Thyroid gland (tissue), 4 donors: ENCODE measurements around the gene TMEM107. TPM values are rescaled to one million over a fixed set of nuclear protein-coding genes. Genes with fewer than 3 reads are reported as not detected.

Experiments
- DNase-seq, 2 donors: peaks; one replicate each; pipeline ENCODE4 v3.0.0-alpha.2; 2019
- H3K27ac ChIP-seq, 3 donors: fragments of 200-600 bp; sonication (generic); 1 replicate in 2 of 3; 2 replicates in 1 of 3; pipeline ENCODE4 v1.5.1; 2016 to 2019; ENCODE audit warnings: mild to moderate bottlenecking in 1 of 3, moderate library complexity in 1 of 3
- H3K27me3 ChIP-seq: fragments of 200-600 bp; sonication (generic); one replicate; pipeline ENCODE4 v1.5.1; 2019
- H3K36me3 ChIP-seq, 2 donors: fragments of 200-600 bp; sonication (generic); one replicate each; pipeline ENCODE4 v1.5.1; 2016 to 2019
- H3K4me1 ChIP-seq, 2 donors: fragments of 200-600 bp; sonication (generic); one replicate each; pipeline ENCODE4 v1.5.1; 2017 to 2019
- H3K4me3 ChIP-seq, 3 donors: fragments of 200-600 bp; sonication (generic); replicated peaks in 1 of 3; 1 replicate in 2 of 3; 2 replicates in 1 of 3; pipeline ENCODE4 v1.5.1; 2016; ENCODE audit warnings: mild to moderate bottlenecking in 1 of 3
- H3K9me3 ChIP-seq: fragments of 200-600 bp; sonication (generic); one replicate; pipeline ENCODE4 v1.5.1; 2017
- CTCF ChIP-seq, 6 experiments: fragments of 200-600 bp in 3 of 6; fragments of 450-650 bp in 3 of 6; sonication (generic) in 3 of 6; IDR thresholded peaks; one replicate each; pipeline ENCODE4 v1.5.1; 2016 to 2019; ENCODE audit warnings: antibody characterized with exemption in 6 of 6, mild to moderate bottlenecking in 2 of 6, inconsistent platforms in 1 of 6, moderate library complexity in 1 of 6
- POLR2A ChIP-seq, 2 donors: fragments of 450-650 bp; IDR thresholded peaks; one replicate each; pipeline ENCODE4 v1.6.1; 2017; ENCODE audit warnings: antibody characterized with exemption in 2 of 2, mild to moderate bottlenecking in 2 of 2, moderate library complexity in 1 of 2
- WGBS, 2 donors: methylation state at CpG; one replicate each; pipeline ENCODE4 v1.1.5; 2017; 5-methylcytosine and 5-hydroxymethylcytosine counted together
- intact Hi-C: fragments of 100-400 bp; cut with DNase I; formaldehyde crosslinking; loops from one replicate; pipeline ENCODE4 v1.15.1; 2023
- total RNA-seq, 4 donors: library from RNA; depleted of rRNA; stranded (reverse); fragments of >200 nt; gene quantifications; one replicate each; pipeline ENCODE4 v1.2.3, GENCODE V29; 2016

Gene TMEM107
- total RNA-seq, 4 donors from 2014 or later = 19.7 to 34.7 (median 32.2) TPM

DNA sequence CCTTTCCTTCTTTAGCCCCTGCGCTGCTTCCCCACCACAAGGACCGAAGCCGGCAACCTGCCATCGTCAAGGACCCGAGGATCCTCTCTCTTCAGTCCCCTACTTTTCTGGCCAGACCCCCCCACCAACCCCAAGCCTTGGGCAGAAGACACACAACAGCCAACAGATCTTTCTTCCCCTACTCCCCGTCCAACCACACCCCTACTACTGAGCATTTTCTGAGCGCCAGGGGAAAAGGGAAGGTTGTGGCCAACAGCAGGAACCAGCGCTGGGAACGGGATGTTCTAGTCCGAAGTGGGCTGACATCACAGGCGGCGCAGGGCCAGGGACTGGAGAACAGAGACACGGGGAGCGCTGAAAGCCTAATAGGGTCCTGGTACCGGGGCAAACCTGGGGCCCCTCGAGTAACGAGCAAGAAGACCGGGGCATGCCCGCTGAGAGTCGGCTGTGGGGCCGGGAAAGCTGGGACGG lies 24.5 kb downstream of the TMEM107 start:
- Histone ChIP-seq H3K36me3 (peaks cover 41 to 46% of the 10 kb centered on the region in 2 donors), H3K27me3 (no peaks in the 10 kb centered on the region), H3K4me3 (peak overlapping the region; percentile 61 to 81 (median 63)), H3K4me1 (peaks cover 30 to 33% of the 10 kb centered on the region in 2 donors), H3K27ac (peak overlapping the region; percentile 93 to 100 (median 98)), H3K9me3 (no peaks in the 10 kb centered on the region)
- peak; percentile 95 for DNase-seq
- TF ChIP-seq CTCF (IDR thresholded peaks at IDR 0.05) = no peak
- TF ChIP-seq POLR2A (IDR thresholded peaks at IDR 0.05) = peak in 1 of 2 donors; percentile 36
- intact Hi-C loops = no loop called here
- 2 to 5% methylated on average over 22 of the region's 22 CpGs for WGBS, 2 donors

DNA sequence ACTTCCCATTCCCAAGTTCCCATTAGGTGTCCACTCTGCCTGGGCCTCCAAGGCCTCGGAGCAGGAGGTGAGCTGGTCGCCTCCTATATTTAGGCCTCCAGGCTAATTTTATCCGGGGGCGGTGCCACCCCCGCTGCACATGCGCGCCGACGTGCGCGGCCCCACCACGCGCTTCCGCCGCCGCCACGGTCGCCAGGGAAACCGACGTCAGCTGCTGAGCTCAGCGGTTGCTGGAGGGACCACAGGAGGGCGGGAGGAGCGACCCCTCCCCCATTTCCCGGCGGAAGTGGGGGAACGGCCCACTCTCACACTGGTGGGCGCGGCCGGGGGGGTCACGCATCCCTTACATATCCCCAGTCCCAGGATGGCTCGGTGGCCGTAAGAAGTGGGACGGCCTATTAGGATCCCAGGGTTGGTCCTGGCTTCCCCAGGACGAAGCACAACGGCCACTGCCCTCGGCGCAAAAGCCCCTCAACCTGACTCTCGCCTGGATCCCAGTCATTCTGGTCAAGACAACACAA lies 25.0 kb downstream of the TMEM107 start:
- intact Hi-C loops = no loop called here
- peak; percentile 73 to 79 for DNase-seq
- H3K9me3 ChIP-seq = no peaks in the 10 kb centered on the region
- H3K27ac ChIP-seq = peak overlapping the region; percentile 93 to 100 (median 98)
- WGBS, 2 donors = 10 to 34% methylated on average over 13 to 21 of the region's 38 CpGs
- peaks cover 46 to 51% of the 10 kb centered on the region in 2 donors for H3K36me3 ChIP-seq
- TF ChIP-seq POLR2A (IDR thresholded peaks at IDR 0.05) (no peak), CTCF (IDR thresholded peaks at IDR 0.05) (peak in 1 of 6 experiments; percentile 2)
- peak overlapping the region; percentile 61 to 81 (median 63) for H3K4me3 ChIP-seq
- peaks cover 30 to 33% of the 10 kb centered on the region in 2 donors for H3K4me1 ChIP-seq
- H3K27me3 ChIP-seq = no peaks in the 10 kb centered on the region

GRCh38 chr17:8150194-8151119 lies 25.7 kb downstream of the TMEM107 start:
- no peak for TF ChIP-seq CTCF (IDR thresholded peaks at IDR 0.05)
- no peak for TF ChIP-seq POLR2A (IDR thresholded peaks at IDR 0.05)
- Histone ChIP-seq H3K9me3 (no peaks in the 10 kb centered on the region), H3K4me1 (peaks cover 30 to 33% of the 10 kb centered on the region in 2 donors), H3K36me3 (peaks cover 54 to 58% of the 10 kb centered on the region in 2 donors), H3K27me3 (no peaks in the 10 kb centered on the region), H3K27ac (peak overlapping the region; percentile 93 to 100 (median 98)), H3K4me3 (peak overlapping the region in 1 of 3 donors; percentile 81)
- WGBS, 2 donors = 75 to 82% methylated on average over 11 to 15 of the region's 18 CpGs
- intact Hi-C loops = no loop called here
- no peak for DNase-seq

DNA sequence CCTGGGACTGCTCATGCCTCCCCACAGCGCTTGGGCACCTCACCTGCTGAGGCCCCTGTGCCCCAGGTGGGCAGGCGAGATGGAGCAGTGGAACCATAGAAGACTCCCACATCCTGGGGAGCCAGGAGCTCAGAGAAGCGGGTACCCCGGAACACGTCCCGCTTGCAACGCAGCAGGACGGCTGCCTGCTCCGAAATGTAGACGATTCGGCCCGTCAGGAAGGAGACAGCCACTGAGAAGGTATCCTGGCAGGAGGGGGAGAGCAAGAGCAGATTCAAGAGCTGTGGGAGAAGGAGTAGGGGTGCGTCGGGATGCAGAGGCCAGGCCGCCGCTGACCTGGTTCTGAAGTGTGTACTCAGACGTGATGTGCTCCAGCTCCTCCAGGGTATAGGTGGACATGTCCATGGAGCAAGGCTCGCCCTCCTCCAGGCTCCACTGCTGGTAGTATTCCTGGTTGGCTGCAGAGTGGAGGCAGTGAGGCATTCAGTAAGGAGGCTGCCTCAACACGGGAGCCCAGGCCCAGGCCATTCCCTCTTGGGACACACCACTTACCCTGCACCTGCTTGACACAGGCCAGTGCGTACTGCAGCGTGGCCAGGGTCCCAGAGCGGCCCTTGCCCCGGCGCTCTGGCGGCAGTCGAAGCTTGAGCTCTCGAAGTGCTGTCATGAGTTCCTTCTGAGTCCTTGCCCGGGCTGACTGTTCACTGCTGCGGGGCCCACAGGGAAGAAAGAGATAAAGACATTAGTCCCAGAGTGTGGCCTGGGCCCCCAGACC lies 26.6 kb downstream of the TMEM107 start:
- intact Hi-C loops = loop anchor here (10.0 kb wide), 1 partner anchor 305 kb away; no protein-coding TSS in a partner anchor
- Histone ChIP-seq H3K27ac (peak overlapping the region in 2 of 3 donors; percentile 98 to 100), H3K4me1 (peaks cover 30 to 33% of the 10 kb centered on the region in 2 donors), H3K36me3 (peaks cover 62 to 66% of the 10 kb centered on the region in 2 donors), H3K9me3 (no peaks in the 10 kb centered on the region), H3K27me3 (no peaks in the 10 kb centered on the region), H3K4me3 (no peak overlapping the region)
- 91 to 93% methylated on average over 21 to 25 of the region's 29 CpGs for WGBS, 2 donors
- no peak for TF ChIP-seq POLR2A (IDR thresholded peaks at IDR 0.05)
- TF ChIP-seq CTCF (IDR thresholded peaks at IDR 0.05) = no peak
- no peak for DNase-seq
